Fibroblast of mammary gland (primary cell): Measurements from ENCODE around the gene PRLR.
"Not testable (repeated sequence)": the region's sequence is repeated elsewhere in the genome, so short reads cannot be mapped to it uniquely, and the experiment has no call there.

ENCODE experiments used
- DNase-seq: peaks from one replicate; pipeline ENCODE4 v3.0.0-alpha.2; 2010; ENCODE audit warnings: low read depth
- H3K4me3 ChIP-seq: 2 replicates; pipeline ENCODE4 v1.5.1; 2011; ENCODE audit warnings: low read depth, mild to moderate bottlenecking, low read length, moderate library complexity; ENCODE audit not compliant: control insufficient read depth
- TF ChIP-seq, protein P1 (sequence below): conservative IDR thresholded peaks from 2 replicates; pipeline ENCODE4 v1.5.1; 2011; ENCODE audit warnings: low read depth, low read length, inconsistent platforms; ENCODE audit not compliant: control insufficient read depth, insufficient read depth

Gene PRLR

DNA sequence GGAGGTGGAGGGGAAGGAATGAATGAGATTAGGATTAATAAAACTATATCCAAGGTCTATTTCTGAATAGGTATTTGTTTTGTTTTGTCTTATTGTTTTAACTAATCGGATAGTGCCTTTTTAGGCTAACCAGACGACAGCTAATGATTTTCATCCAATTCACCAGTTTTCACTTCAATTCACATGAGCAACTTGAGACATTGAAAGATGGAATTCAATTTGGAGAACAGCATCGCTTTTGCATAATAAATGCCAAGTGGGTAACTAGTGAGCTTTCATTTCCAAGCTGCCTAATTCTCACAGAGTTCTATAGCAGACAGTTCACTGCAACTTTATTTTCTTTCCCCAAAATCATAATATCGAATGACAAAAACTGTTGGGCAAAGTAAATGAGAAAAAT is 187.5 kb downstream of the PRLR start:
- TF ChIP-seq, protein P1, sequence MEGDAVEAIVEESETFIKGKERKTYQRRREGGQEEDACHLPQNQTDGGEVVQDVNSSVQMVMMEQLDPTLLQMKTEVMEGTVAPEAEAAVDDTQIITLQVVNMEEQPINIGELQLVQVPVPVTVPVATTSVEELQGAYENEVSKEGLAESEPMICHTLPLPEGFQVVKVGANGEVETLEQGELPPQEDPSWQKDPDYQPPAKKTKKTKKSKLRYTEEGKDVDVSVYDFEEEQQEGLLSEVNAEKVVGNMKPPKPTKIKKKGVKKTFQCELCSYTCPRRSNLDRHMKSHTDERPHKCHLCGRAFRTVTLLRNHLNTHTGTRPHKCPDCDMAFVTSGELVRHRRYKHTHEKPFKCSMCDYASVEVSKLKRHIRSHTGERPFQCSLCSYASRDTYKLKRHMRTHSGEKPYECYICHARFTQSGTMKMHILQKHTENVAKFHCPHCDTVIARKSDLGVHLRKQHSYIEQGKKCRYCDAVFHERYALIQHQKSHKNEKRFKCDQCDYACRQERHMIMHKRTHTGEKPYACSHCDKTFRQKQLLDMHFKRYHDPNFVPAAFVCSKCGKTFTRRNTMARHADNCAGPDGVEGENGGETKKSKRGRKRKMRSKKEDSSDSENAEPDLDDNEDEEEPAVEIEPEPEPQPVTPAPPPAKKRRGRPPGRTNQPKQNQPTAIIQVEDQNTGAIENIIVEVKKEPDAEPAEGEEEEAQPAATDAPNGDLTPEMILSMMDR: no peak
- no peak overlapping the region for H3K4me3 ChIP-seq
- DNase-seq: no peak

DNA sequence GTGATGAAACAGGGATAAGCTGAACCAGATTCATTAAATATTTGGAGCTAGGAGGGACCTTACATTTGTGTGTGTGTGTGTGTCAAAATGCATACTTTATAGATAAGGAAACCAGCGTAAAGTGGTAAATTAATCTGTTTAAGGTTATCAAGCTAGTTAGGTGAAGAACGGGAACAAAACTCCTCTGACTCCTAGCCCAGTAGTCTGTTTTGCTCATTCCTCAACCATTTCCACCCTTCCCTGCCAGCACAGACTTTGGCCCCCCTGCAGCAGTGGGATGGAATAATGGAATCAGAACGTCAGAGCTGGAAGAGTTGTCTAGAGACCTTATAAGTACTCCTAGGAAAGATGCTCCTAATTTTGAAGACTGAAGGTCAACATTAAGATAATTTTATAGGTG is 189.0 kb downstream of the PRLR start:
- TF ChIP-seq, protein P1: no peak
- peak; percentile 56 for DNase-seq

DNA sequence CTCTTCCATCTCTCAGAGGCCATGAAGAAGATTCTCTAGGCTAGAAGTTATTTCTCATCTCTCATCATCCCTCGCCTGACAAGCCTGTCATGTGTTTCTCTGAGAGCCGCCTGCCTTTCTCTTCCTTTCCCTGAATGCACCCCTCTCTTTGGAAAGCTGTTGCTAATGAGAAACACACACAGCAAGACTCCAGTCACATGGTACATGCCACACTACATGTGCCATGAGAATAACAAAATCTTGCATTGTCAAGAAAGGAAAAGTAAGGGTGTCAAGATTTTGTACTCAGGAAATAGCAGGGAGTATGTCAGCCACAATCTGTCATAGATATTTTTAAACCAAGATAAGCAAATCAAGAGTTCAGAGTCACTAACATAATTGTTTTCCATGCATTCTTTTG is 191.4 kb downstream of the PRLR start:
- no peak for DNase-seq
- TF ChIP-seq, protein P1: no peak
- H3K4me3 ChIP-seq: no peak overlapping the region

More for the DNA sequence above, 189.0 kb downstream of the PRLR start:
- H3K4me3 ChIP-seq: no peak overlapping the region

DNA sequence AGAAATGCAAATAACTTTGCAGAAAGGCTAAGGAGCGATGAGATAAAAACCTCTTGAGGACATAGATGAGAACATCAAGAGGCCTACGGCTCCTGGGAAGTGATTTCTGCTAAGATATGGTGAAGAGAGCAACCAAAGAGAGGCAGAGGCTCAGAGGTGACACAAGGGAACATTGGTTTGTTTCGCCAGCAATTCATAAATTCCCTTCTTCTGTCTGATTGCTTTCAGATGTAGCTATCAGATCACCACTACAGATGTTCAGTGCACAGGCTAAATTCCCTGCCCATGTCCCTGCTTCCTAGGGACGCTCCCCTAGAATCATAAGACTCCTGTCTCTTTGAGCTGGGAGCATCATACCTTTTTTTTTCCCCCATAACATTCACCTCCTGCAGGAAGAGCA is 193.8 kb downstream of the PRLR start:
- no peak overlapping the region for H3K4me3 ChIP-seq
- TF ChIP-seq, protein P1: no peak

DNA sequence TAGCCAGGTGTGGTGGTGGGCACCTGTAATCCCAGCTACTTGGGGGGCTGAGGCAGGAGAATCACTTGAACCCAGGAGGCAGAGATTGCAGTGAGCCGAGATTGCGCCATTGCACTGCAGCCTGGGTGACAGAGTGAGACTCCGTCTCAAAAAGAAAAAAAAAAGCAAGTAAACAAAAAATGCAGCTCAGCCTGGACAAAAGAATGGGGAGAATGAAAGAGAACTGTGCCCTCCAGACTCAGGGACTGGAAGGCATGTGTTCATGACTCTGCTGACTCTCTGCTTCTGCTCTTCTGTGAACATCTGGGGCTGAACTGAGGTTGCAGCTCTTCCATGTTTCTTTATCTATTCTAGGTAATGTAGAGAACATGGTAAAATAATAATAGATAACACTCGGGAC is 194.4 kb downstream of the PRLR start:
- not testable (repeated sequence) for H3K4me3 ChIP-seq, DNase-seq

More for the DNA sequence above, 193.8 kb downstream of the PRLR start:
- DNase-seq: no peak

DNA sequence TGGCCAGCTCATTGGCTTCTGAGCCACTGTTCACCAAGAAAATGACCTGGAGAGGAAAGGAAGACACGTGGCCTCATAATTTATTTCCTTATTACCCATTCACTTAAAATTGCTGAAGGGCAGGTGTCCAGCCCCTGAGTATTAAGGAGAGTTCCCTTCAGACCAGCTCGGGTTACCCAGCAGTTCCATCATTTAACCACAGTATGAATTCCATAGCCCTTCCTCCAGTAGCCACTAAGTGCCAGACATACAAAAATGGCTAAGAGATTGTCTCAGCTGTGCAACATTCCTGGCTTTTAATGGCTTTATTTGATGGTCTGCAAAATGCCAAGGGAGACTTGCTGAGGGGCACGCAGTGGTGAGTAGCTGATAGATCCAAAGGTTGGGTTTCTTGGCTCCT is 195.0 kb downstream of the PRLR start:
- DNase-seq: no peak
- TF ChIP-seq, protein P1: no peak
- no peak overlapping the region for H3K4me3 ChIP-seq

DNA sequence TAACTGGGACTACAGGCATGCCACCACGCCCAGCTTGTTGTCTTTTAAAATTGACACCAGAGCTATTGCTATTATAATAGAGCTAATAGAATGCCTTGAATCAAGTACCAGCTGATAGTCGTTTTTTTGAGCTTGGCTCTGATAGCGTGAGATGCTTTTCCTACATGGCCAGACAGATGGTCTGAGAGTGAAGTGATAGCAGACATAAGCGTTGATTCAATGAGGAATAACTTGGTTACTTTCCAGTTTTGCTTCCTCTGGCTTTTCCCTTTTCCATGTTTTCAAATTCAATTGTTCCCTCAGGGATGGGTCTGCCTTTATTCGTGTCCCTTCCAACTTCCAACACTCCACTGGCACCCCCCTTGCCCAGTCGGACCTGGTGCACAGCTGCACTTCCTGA is 197.9 kb downstream of the PRLR start:
- TF ChIP-seq, protein P1: no peak
- H3K4me3 ChIP-seq: no peak overlapping the region
- no peak for DNase-seq
